ENCODE results near the gene SDHAF2. TPM values are rescaled to one million over a fixed set of nuclear protein-coding genes. Genes with fewer than 3 reads are reported as not detected.

The SDHAF2 gene
- polyA plus RNA-seq, 3 donors = 41.9 to 45.9 (median 42.1) TPM

DNA sequence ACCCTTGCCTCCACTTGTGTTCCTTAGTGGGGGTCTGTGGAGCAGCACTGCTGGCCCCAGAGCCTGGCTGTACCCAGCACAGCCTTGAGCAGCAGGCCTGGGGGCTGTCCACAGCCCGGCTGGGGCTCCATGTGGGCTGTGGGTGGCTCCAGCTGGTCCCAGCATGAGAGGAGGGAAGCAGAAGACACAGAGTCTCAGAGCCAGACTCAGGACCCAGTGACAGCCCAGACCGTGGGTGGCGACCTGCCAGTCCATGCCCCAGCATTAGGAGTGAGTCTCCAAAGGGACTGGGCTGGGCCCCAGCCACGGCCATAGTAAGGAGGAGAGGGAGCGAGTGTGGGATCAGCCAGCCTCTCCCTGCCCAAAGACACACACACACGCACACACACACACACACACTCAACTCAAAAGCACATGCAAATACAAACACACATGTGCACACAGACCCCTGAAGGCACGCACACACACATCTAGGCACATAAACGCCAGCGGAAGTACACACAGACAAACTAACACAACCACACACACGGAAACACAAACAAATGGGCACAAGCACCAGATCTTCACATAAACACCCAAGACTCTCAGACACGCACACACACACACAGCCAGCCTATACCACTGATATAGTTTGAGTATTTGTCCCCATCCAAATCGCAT is 61.9 kb downstream of the SDHAF2 start:
- DNase-seq = no peak

DNA sequence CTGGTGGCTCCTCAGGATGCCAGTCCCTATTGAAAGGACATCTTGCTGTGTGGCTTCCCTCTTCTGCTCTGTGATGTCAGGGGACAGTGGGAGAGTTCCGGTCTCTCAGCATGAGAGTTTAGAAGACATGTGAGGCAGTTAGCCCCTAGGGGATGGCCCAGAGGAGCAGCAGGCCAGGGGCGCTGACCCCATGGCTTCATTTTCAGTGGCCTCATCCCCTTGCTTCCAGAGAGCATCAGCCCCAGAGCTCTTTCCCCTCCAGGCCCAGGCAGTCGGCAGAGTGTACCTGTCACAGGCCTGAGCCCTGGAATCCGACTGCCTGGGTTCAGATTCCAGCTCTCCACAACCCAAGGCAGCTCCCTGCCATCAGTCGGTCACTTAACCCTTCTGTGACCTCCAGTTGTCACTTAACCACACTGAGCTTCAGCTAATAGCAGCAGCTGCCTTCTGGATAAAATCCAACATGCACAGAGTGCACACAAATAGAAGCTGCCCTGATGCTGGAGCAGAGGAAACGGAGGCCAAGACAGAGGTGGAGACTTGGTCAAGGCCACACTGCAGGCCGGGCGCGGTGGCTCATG is 64.5 kb downstream of the SDHAF2 start:
- DNase-seq = no peak

DNA sequence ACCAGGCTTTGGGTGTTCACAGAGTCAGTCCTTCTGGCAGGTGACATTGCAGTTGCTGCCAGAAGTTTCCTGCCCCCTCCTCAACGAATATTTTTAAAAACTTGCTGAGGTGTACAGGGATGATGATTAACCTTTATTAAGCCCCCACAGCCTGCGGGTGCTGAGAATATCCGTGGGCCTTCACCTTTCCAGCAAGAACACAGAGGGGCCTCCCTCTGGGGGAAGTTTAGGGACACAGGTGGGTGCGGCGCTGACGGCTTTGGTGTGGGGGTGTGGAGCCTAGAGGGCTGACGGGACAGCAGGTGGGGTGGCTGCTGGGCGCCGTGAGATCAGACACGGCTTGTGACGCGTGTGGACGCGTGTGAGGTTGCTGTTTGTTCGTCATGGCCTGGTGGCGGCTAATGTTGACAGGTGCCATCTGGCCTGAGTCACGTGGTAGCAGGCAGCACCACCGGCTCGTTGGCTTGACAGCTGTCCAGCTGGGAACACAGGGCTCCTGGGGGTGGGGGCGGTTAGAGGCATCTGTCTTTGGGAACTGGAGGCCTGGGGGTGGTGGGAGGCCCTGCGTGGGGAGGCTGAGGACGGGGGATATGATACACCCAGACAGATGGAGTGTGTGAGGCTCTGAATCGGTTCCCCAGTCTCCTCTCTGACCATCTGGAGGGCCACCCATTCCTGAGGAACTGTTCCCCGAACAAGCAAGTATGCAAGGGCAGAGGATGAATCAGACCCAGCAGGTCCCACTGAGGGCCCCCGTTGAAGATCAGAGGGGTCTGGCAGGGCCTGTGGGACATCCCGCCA is 66.1 kb downstream of the SDHAF2 start:
- DNase-seq = peak; percentile 66

Other genes starting within 250 kb of the SDHAF2 start
- under 1 TPM in 2 of 3 donors, not detected in 1; 0.30 to 0.51 TPM for gene PGA3, start 226.6 kb upstream of the SDHAF2 start, polyA plus RNA-seq (ENCODE audit: insufficient read length in 3 of 3)
- gene PGA4, start 207.8 kb upstream of the SDHAF2 start, polyA plus RNA-seq (ENCODE audit: insufficient read length in 3 of 3) = under 1 TPM; 0.30 to 0.59 (median 0.44) TPM
- under 1 TPM in 2 of 3 donors, not detected in 1; 0.46 to 0.92 TPM for gene PGA5, start 188.9 kb upstream of the SDHAF2 start, polyA plus RNA-seq (ENCODE audit: insufficient read length in 3 of 3)
- gene VWCE, start 134.8 kb upstream of the SDHAF2 start, polyA plus RNA-seq (ENCODE audit: insufficient read length in 3 of 3) = 1 to 10 TPM; 2.7 to 5.6 (median 3.5) TPM
- gene DDB1, start 97.0 kb upstream of the SDHAF2 start, polyA plus RNA-seq (ENCODE audit: insufficient read length in 3 of 3) = 100 to 1,000 TPM; 222 to 233 (median 226) TPM
- 10 to 100 TPM; 63.4 to 78.1 (median 65.2) TPM for gene TKFC, start 96.9 kb upstream of the SDHAF2 start, polyA plus RNA-seq (ENCODE audit: insufficient read length in 3 of 3)
- 10 to 100 TPM; 27.0 to 33.2 (median 32.3) TPM for gene CYB561A3, start 68.2 kb upstream of the SDHAF2 start, polyA plus RNA-seq (ENCODE audit: insufficient read length in 3 of 3)
- gene TMEM138, start 67.8 kb upstream of the SDHAF2 start, polyA plus RNA-seq (ENCODE audit: insufficient read length in 3 of 3) = 10 to 100 TPM; 40.6 to 53.6 (median 51.8) TPM
- gene TMEM216, start 37.5 kb upstream of the SDHAF2 start, polyA plus RNA-seq (ENCODE audit: insufficient read length in 3 of 3) = 10 to 100 TPM; 31.8 to 37.7 (median 34.7) TPM
- gene CPSF7, start 149 bp upstream of the SDHAF2 start, polyA plus RNA-seq (ENCODE audit: insufficient read length in 3 of 3) = 100 to 1,000 TPM in 2 of 3 donors, 10 to 100 TPM in 1; 94.1 to 132 (median 131) TPM
- 1 to 10 TPM; 1.2 to 2.3 (median 1.4) TPM for gene LRRC10B, start 78.6 kb downstream of the SDHAF2 start, polyA plus RNA-seq (ENCODE audit: insufficient read length in 3 of 3)
- gene SYT7, start 151.0 kb downstream of the SDHAF2 start, polyA plus RNA-seq (ENCODE audit: insufficient read length in 3 of 3) = 1 to 10 TPM; 5.0 to 6.5 (median 5.0) TPM